GM13977 (cell line): ENCODE data around the gene CDC42EP1.

Experiments used
- DNase-seq: peaks from one replicate; pipeline ENCODE4 v3.0.0; 2012; ENCODE audit warnings: low spot score
- in situ Hi-C: fragments of 300-500 bp; cut with MboI; formaldehyde crosslinking; loops from one replicate; pipeline ENCODE4 v1.12.0; 2022; ENCODE audit warnings: low sequenced_read_pairs, low pct_unique_long_range_greater_than_20kb, mixed read lengths, inconsistent platforms; ENCODE audit not compliant: unreplicated experiment
- TF ChIP-seq, protein P1 (sequence below): IDR thresholded peaks from 2 replicates; pipeline ENCODE4 v1.5.1; 2012; ENCODE audit warnings: mild to moderate bottlenecking, control low read depth; ENCODE audit not compliant: insufficient read depth; ENCODE audit errors: extremely low read depth, missing control alignments

Gene CDC42EP1

GRCh38 chr22:37569921-37570660 is 9.8 kb downstream of the CDC42EP1 start:
- DNase-seq = no peak
- in situ Hi-C loops = no loop called here
- TF ChIP-seq, protein P1, sequence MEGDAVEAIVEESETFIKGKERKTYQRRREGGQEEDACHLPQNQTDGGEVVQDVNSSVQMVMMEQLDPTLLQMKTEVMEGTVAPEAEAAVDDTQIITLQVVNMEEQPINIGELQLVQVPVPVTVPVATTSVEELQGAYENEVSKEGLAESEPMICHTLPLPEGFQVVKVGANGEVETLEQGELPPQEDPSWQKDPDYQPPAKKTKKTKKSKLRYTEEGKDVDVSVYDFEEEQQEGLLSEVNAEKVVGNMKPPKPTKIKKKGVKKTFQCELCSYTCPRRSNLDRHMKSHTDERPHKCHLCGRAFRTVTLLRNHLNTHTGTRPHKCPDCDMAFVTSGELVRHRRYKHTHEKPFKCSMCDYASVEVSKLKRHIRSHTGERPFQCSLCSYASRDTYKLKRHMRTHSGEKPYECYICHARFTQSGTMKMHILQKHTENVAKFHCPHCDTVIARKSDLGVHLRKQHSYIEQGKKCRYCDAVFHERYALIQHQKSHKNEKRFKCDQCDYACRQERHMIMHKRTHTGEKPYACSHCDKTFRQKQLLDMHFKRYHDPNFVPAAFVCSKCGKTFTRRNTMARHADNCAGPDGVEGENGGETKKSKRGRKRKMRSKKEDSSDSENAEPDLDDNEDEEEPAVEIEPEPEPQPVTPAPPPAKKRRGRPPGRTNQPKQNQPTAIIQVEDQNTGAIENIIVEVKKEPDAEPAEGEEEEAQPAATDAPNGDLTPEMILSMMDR = no peak

DNA sequence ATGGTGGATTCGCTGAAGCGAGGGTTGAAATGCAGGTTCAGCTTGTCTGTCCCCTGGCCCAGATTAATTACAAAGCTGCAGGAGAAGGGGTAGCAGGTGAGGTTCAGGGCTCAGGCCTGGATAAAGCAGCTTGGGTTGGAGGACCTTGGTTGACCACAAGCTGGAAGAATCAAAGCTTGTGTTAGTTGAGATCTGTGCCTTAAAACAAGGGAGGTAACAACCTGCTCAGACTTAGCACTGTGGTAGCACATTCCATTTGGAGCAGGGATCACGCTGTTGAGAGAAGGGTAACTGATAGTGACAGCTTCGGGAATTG is 10.3 kb downstream of the CDC42EP1 start:
- TF ChIP-seq, protein P1 = no peak
- in situ Hi-C loops = no loop called here
- no peak for DNase-seq

GRCh38 chr22:37571258-37571991 is 11.1 kb downstream of the CDC42EP1 start:
- no peak for DNase-seq
- TF ChIP-seq, protein P1 = no peak
- in situ Hi-C loops = no loop called here

- in situ Hi-C loops = no loop called here
- TF ChIP-seq, protein P1 = no peak
- no peak for DNase-seq
Measured at GRCh38 chr22:37571992-37572373, 11.7 kb downstream of the CDC42EP1 start.

GRCh38 chr22:37575490-37576003 is 15.3 kb downstream of the CDC42EP1 start:
- in situ Hi-C loops = no loop called here
- TF ChIP-seq, protein P1 = no peak
- no peak for DNase-seq

DNA sequence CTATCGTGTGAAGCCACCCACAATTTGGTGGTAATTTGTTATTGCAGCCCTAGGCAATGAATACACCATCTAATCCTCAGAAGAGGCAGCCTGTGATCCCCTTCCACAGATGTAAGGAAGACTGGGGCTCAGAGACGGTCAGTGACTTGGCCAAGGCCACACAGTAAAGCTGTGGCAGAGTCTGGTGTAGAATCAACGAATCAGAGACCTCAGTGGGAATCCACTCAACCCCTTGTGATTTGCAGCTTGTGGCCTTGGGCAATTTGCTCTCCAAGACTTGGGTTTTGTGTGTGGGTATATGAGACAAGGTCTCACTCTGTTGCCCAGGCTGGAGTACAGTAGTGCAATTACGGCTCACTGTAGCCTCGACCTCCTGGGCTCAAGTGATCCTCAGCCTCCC is 17.7 kb downstream of the CDC42EP1 start:
- TF ChIP-seq, protein P1 = no peak
- no peak for DNase-seq
- in situ Hi-C loops = no loop called here
